Measurements from ENCODE around the gene AFMID. TPM values are rescaled to one million over a fixed set of nuclear protein-coding genes. Genes with fewer than 3 reads are reported as not detected.
A peak's percentile ranks its signal among the peaks of the same experiment; 100 is the strongest.
"Not testable (repeated sequence)": the region's sequence is repeated elsewhere in the genome, so short reads cannot be mapped to it uniquely, and the experiment has no call there.

AFMID gene
- total and polyA plus RNA-seq, 2 donors from 2014 or later, result 63.9 to 118 TPM

- peak within 1 kb of the TSS in 2 of 3 donors; percentile 60 to 67 for H3K9ac ChIP-seq (ENCODE audit: low read length in 3 of 3)
- TF ChIP-seq CTCF (IDR thresholded peaks at IDR 0.05; ENCODE audit: borderline replicate concordance, extremely low read depth, insufficient read depth), result no peak
- DNase-seq, result peak; percentile 79 to 95 (median 86)
- H3K27me3 ChIP-seq (ENCODE audit: control insufficient read depth, insufficient read depth, low read length), result no peaks in the 10 kb centered on the region
- no peak for FAIRE-seq
- no peaks in the 10 kb centered on the region for H3K9me3 ChIP-seq (ENCODE audit: control insufficient read depth in 2 of 3, insufficient read depth in 1 of 3, low read length in 3 of 3)
- H3K27ac ChIP-seq (ENCODE audit: low read depth in 2 of 2, low read length in 2 of 2), result peak within 1 kb of the TSS; percentile 69 to 83
- intact Hi-C loops (cut with DNase I), result no loop called here
- H3K36me3 ChIP-seq (ENCODE audit: control insufficient read depth in 2 of 3, insufficient read depth in 3 of 3, low read length in 3 of 3), result peaks cover 0 to 3% (median 0%) of the 10 kb centered on the region in 3 donors
- peak within 1 kb of the TSS; percentile 11 to 73 (median 14) for H3K4me3 ChIP-seq (ENCODE audit: low read length in 3 of 3)
- H3K4me1 ChIP-seq (ENCODE audit: control insufficient read depth in 2 of 3, insufficient read depth in 2 of 3, low read depth in 1 of 3, low read length in 3 of 3), result peaks cover 0 to 16% (median 5%) of the 10 kb centered on the region in 3 donors
Measured at GRCh38 chr17:78168242-78168902, 18.8 kb upstream of the AFMID start, which contains the start of gene SYNGR2. SYNGR2 (plus strand) TSS chr17:78168581; CDS start chr17:78168617, 36 bp downstream.

- H3K4me1 ChIP-seq (ENCODE audit: control insufficient read depth in 2 of 3, insufficient read depth in 2 of 3, low read depth in 1 of 3, low read length in 3 of 3), result peaks cover 0 to 20% (median 10%) of the 10 kb centered on the region in 3 donors
- DNase-seq (peak in 4 of 5 donors; percentile 43 to 90 (median 74)), FAIRE-seq (no peak)
- peaks cover 0 to 3% (median 0%) of the 10 kb centered on the region in 3 donors for H3K36me3 ChIP-seq (ENCODE audit: control insufficient read depth in 2 of 3, insufficient read depth in 3 of 3, low read length in 3 of 3)
- H3K9ac ChIP-seq (ENCODE audit: low read length in 3 of 3), result peak overlapping the region in 2 of 3 donors; percentile 2 to 67
- no peak for TF ChIP-seq CTCF (IDR thresholded peaks at IDR 0.05; ENCODE audit: borderline replicate concordance, extremely low read depth, insufficient read depth)
- peak overlapping the region in 2 of 3 donors; percentile 1 to 73 for H3K4me3 ChIP-seq (ENCODE audit: low read length in 3 of 3)
- H3K27me3 ChIP-seq (ENCODE audit: control insufficient read depth, insufficient read depth, low read length), result no peaks in the 10 kb centered on the region
- intact Hi-C loops (cut with DNase I), result no loop called here
- H3K9me3 ChIP-seq (ENCODE audit: control insufficient read depth in 2 of 3, insufficient read depth in 1 of 3, low read length in 3 of 3), result no peaks in the 10 kb centered on the region
- peak overlapping the region; percentile 69 to 83 for H3K27ac ChIP-seq (ENCODE audit: low read depth in 2 of 2, low read length in 2 of 2)
Measured at GRCh38 chr17:78168903-78169793, 18.0 kb upstream of the AFMID start.

- Histone ChIP-seq H3K27ac (ENCODE audit: low read depth in 2 of 2, low read length in 2 of 2) (no peak overlapping the region), H3K4me3 (ENCODE audit: low read length in 3 of 3) (no peak overlapping the region), H3K36me3 (ENCODE audit: control insufficient read depth in 2 of 3, insufficient read depth in 3 of 3, low read length in 3 of 3) (peaks cover 0 to 3% (median 0%) of the 10 kb centered on the region in 3 donors), H3K9me3 (ENCODE audit: control insufficient read depth in 2 of 3, insufficient read depth in 1 of 3, low read length in 3 of 3) (no peaks in the 10 kb centered on the region), H3K9ac (ENCODE audit: low read length in 3 of 3) (no peak overlapping the region), H3K27me3 (ENCODE audit: control insufficient read depth, insufficient read depth, low read length) (no peaks in the 10 kb centered on the region), H3K4me1 (ENCODE audit: control insufficient read depth in 2 of 3, insufficient read depth in 2 of 3, low read depth in 1 of 3, low read length in 3 of 3) (peaks cover 0 to 36% (median 27%) of the 10 kb centered on the region in 3 donors)
- DNase-seq (no peak), FAIRE-seq (no peak)
- TF ChIP-seq CTCF (IDR thresholded peaks at IDR 0.05; ENCODE audit: borderline replicate concordance, extremely low read depth, insufficient read depth), result no peak
- intact Hi-C loops (cut with DNase I), result loop anchor here (10.0 kb wide), 1 partner anchor 56 kb away; no protein-coding TSS in a partner anchor
Measured at GRCh38 chr17:78170692-78171590, 16.2 kb upstream of the AFMID start.

GRCh38 chr17:78171591-78172248, 15.4 kb upstream of the AFMID start:
- H3K27me3 ChIP-seq (ENCODE audit: control insufficient read depth, insufficient read depth, low read length); H3K9me3 ChIP-seq (ENCODE audit: control insufficient read depth in 2 of 3, insufficient read depth in 1 of 3, low read length in 3 of 3); DNase-seq; FAIRE-seq; H3K27ac ChIP-seq (ENCODE audit: low read depth in 2 of 2, low read length in 2 of 2); H3K36me3 ChIP-seq (ENCODE audit: control insufficient read depth in 2 of 3, insufficient read depth in 3 of 3, low read length in 3 of 3); H3K9ac ChIP-seq (ENCODE audit: low read length in 3 of 3); H3K4me3 ChIP-seq (ENCODE audit: low read length in 3 of 3): not testable (repeated sequence)
- H3K4me1 ChIP-seq (ENCODE audit: control insufficient read depth in 2 of 3, insufficient read depth in 2 of 3, low read depth in 1 of 3, low read length in 3 of 3), result peaks cover 0 to 44% (median 34%) of the 10 kb centered on the region in 3 donors
- intact Hi-C loops (cut with DNase I), result loop anchor here (10.0 kb wide), 1 partner anchor 57 kb away; no protein-coding TSS in a partner anchor
